Endodermal cell (in vitro differentiated cells): ENCODE measurements around the gene ANKRD36. TPM values are rescaled to one million over a fixed set of nuclear protein-coding genes. Genes with fewer than 3 reads are reported as not detected.
"Not testable (repeated sequence)": the region's sequence is repeated elsewhere in the genome, so short reads cannot be mapped to it uniquely, and the experiment has no call there.

ENCODE experiments used
- DNase-seq: peaks from one replicate; pipeline ENCODE4 v3.0.0-alpha.2; 2017
- H3K27ac ChIP-seq: 2 replicates; pipeline ENCODE4 v1.5.1; 2013; ENCODE audit warnings: mild to moderate bottlenecking, low read depth, low read length, moderate library complexity
- H3K27me3 ChIP-seq: 2 replicates; pipeline ENCODE4 v1.6.1; 2013; ENCODE audit warnings: mild to moderate bottlenecking, low read length, moderate library complexity; ENCODE audit not compliant: insufficient read depth, control insufficient read depth, poor library complexity, severe bottlenecking
- H3K36me3 ChIP-seq: 2 replicates; pipeline ENCODE4 v1.7.0; 2013; ENCODE audit warnings: mild to moderate bottlenecking, low read length, moderate library complexity; ENCODE audit not compliant: control insufficient read depth, insufficient read depth
- H3K4me1 ChIP-seq: one replicate; pipeline ENCODE4 v1.7.0; 2013; ENCODE audit warnings: low read length; ENCODE audit not compliant: control insufficient read depth, insufficient read depth
- H3K4me3 ChIP-seq: 2 replicates; pipeline ENCODE4 v1.5.1; 2013; ENCODE audit warnings: mild to moderate bottlenecking, low read length, moderate library complexity
- H3K9ac ChIP-seq: 2 replicates; pipeline ENCODE4 v1.6.1; 2013; ENCODE audit warnings: mild to moderate bottlenecking, low read length, moderate library complexity; ENCODE audit not compliant: poor library complexity, severe bottlenecking; ENCODE audit errors: extremely low read depth
- H3K9me3 ChIP-seq: 2 replicates; pipeline ENCODE4 v1.6.1; 2013; ENCODE audit warnings: mild to moderate bottlenecking, low read length, moderate library complexity; ENCODE audit not compliant: control insufficient read depth
- H3K27ac Mint-ChIP-seq: 2 replicates; pipeline ENCODE4 v1.8.0; 2020; ENCODE audit warnings: mixed read lengths
- H3K27me3 Mint-ChIP-seq: 2 replicates; pipeline ENCODE4 v1.8.0; 2021; ENCODE audit warnings: mild to moderate bottlenecking, mixed read lengths; ENCODE audit not compliant: insufficient read depth
- H3K36me3 Mint-ChIP-seq: 2 replicates; pipeline ENCODE4 v1.8.0; 2020; ENCODE audit warnings: low read depth, mixed read lengths
- H3K4me1 Mint-ChIP-seq: 2 replicates; pipeline ENCODE4 v1.8.0; 2020; ENCODE audit warnings: mixed read lengths
- H3K4me3 Mint-ChIP-seq: 2 replicates; pipeline ENCODE4 v1.8.0; 2020; ENCODE audit warnings: mild to moderate bottlenecking, moderate library complexity, mixed read lengths
- H3K9me3 Mint-ChIP-seq: 2 replicates; pipeline ENCODE4 v1.8.0; 2020; ENCODE audit warnings: mild to moderate bottlenecking, mixed read lengths
- CTCF ChIP-seq: fragments of 200-600 bp; sonication (generic); conservative IDR thresholded peaks from 2 replicates; pipeline ENCODE4 v1.5.0; 2021; ENCODE audit warnings: antibody characterized with exemption, mild to moderate bottlenecking
- WGBS, 2 experiments: methylation state at CpG; one replicate each; pipeline versions ENCODE4 v1.1.5 to v1.1.7; 2013; ENCODE audit warnings: missing lambda C conversion rate in 2 of 2, mixed read lengths in 1 of 2; ENCODE audit not compliant: insufficient coverage in 1 of 2, insufficient read length in 1 of 2; 5-methylcytosine and 5-hydroxymethylcytosine counted together
- total RNA-seq, 2 donors: library from RNA; stranded (reverse); fragmentation: NEBNext Ultra II Directional in 1 of 2; extraction: Animal tissue kit (Norgen Biotek cat#: 25700) in 1 of 2; gene quantifications; 2 replicates in 1 of 2; 3 replicates in 1 of 2; pipeline ENCODE4 v1.2.1, GENCODE V29; 2021

ANKRD36 gene
- total RNA-seq, 2 donors from 2014 or later, result 26.8 to 44.8 TPM

DNA sequence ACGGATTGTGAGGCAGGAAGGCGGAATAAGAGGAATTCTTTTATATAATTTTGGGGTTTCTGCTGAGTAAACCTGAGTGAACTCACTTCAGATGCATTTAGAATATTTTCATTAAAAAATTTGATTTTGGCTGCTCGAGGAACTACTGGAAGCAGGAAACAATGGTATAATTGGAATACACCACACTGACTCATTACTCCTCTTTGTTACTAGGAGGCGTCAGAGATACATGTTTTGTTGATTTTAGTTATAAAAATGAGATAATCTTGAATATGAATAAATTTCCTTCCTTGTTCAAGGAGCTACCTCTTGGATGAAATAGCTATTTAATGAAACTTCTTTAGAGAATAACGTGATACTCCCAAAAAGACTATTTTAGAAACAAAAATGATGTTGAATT is 97.4 kb downstream of the ANKRD36 start:
- Mint-ChIP-seq H3K27me3 (no peaks in the 10 kb centered on the region), H3K36me3 (peaks cover 13% of the 10 kb centered on the region), H3K9me3 (no peaks in the 10 kb centered on the region), H3K4me3 (no peak overlapping the region), H3K27ac (no peak overlapping the region), H3K4me1 (no peaks in the 10 kb centered on the region)
- no peaks in the 10 kb centered on the region for H3K27me3 ChIP-seq
- no peak overlapping the region for H3K27ac ChIP-seq
- WGBS, 2 experiments, result 92 to 93% methylated on average over 4 to 5 of the region's 5 CpGs
- TF ChIP-seq CTCF, result peak; percentile 22
- no peaks in the 10 kb centered on the region for H3K9me3 ChIP-seq
- no peak for DNase-seq
- no peak overlapping the region for H3K4me3 ChIP-seq
- peaks cover 35% of the 10 kb centered on the region for H3K36me3 ChIP-seq
- no peak overlapping the region for H3K9ac ChIP-seq
- no peaks in the 10 kb centered on the region for H3K4me1 ChIP-seq

GRCh38 chr2:97215025-97215424 is 102.1 kb downstream of the ANKRD36 start:
- not testable (repeated sequence) for H3K9me3 ChIP-seq, H3K4me3 ChIP-seq, H3K27ac ChIP-seq, H3K4me1 ChIP-seq, H3K27ac Mint-ChIP-seq, DNase-seq, H3K27me3 Mint-ChIP-seq, H3K9ac ChIP-seq, H3K4me3 Mint-ChIP-seq, H3K9me3 Mint-ChIP-seq, H3K27me3 ChIP-seq, H3K4me1 Mint-ChIP-seq
- peaks cover 20% of the 10 kb centered on the region for H3K36me3 Mint-ChIP-seq
- peaks cover 32% of the 10 kb centered on the region for H3K36me3 ChIP-seq
- no CpG with 5 or more reads among the region's 2 CpGs for WGBS, 2 experiments

DNA sequence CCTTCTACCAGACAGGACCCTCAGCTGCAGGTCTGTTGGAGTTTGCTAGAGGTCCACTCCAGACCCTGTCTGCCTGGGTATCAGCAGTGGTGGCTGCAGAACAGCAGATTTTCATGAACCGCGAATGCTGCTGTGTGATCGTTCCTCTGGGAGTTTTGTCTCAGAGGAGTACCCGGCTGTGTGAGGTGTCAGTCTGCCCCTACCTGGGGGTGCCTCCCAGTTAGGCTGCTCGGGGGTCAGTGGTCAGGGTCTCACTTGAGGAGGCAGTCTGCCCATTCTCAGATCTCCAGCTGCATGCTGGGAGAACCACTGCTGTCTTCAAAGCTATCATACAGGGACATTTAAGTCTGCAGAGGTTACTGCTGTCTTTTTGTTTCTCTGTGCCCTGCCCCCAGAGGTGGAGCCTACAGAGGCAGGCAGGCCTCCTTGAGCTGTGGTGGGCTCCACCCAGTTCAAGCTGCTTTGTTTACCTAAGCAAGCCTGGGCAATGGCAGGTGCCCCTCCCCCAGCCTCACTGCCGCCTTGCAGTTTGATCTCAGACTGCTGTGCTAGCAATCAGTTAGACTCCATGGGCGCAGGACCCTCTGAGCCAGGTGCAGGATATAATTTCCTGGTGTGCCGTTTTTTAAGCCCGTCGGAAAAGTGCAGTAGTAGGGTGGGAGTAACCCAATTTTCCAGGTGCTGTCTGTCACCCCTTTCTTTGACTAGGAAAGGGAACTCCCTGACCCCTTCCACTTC is 118.1 kb downstream of the ANKRD36 start:
- Mint-ChIP-seq H3K36me3 (peaks cover 36% of the 10 kb centered on the region), H3K9me3 (peaks cover 23% of the 10 kb centered on the region)
- not testable (repeated sequence) for H3K4me3 Mint-ChIP-seq, H3K9ac ChIP-seq, H3K27ac Mint-ChIP-seq, H3K27me3 ChIP-seq, H3K27me3 Mint-ChIP-seq, H3K27ac ChIP-seq, H3K4me1 ChIP-seq, H3K9me3 ChIP-seq, H3K4me1 Mint-ChIP-seq, DNase-seq
- 84 to 96% methylated on average over 3 to 10 of the region's 10 CpGs for WGBS, 2 experiments
- Histone ChIP-seq H3K4me3 (peak overlapping the region; percentile 69), H3K36me3 (peaks cover 11% of the 10 kb centered on the region)

GRCh38 chr2:97232981-97233380 is 120.0 kb downstream of the ANKRD36 start:
- no CpG with 5 or more reads among the region's 1 CpG for WGBS, 2 experiments

DNA sequence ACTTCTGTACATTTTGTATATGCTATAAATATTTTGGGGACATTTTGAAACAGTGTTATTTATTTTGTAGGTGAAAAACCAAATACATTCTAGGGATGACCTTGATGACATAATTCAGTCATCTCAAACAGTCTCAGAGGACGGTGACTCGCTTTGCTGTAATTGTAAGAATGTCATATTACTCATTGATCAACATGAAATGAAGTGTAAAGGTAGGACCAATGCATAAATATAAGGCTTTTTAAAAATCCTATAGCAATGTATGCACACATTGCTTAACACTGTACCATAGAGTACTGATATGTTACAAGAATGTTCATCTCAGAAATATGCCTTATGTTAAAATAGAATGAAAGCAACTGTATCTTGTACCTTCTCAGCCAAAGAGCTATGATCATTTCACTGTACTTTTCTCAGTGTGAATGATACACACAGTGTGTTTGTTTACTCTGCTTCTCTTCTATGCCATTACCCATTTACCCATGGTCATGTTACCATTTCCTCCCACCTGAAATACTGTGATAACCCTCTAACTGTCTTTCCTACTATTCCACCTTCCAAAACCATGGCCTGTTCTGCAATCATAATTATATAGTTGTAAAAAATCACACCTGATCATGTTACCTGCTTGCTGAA is 120.8 kb downstream of the ANKRD36 start:
- H3K4me1 ChIP-seq, H3K27ac Mint-ChIP-seq, H3K27me3 ChIP-seq, H3K4me3 Mint-ChIP-seq, H3K4me3 ChIP-seq, H3K27ac ChIP-seq, H3K9ac ChIP-seq, H3K9me3 ChIP-seq, H3K27me3 Mint-ChIP-seq, DNase-seq, H3K4me1 Mint-ChIP-seq: not testable (repeated sequence)
- H3K9me3 Mint-ChIP-seq, result peaks cover 14% of the 10 kb centered on the region
- peaks cover 19% of the 10 kb centered on the region for H3K36me3 Mint-ChIP-seq
- no CpG with 5 or more reads among the region's 2 CpGs for WGBS, 2 experiments
- H3K36me3 ChIP-seq, result peaks cover 11% of the 10 kb centered on the region

More at GRCh38 chr2:97232981-97233380, 120.0 kb downstream of the ANKRD36 start:
- DNase-seq, H3K27ac Mint-ChIP-seq, H3K4me3 Mint-ChIP-seq, H3K4me1 Mint-ChIP-seq, H3K4me1 ChIP-seq, H3K27me3 Mint-ChIP-seq, H3K27ac ChIP-seq, H3K9ac ChIP-seq, H3K9me3 ChIP-seq, H3K4me3 ChIP-seq, H3K27me3 ChIP-seq: not testable (repeated sequence)
- H3K36me3 ChIP-seq, result peaks cover 11% of the 10 kb centered on the region
- Mint-ChIP-seq H3K36me3 (peaks cover 23% of the 10 kb centered on the region), H3K9me3 (peaks cover 15% of the 10 kb centered on the region)

DNA sequence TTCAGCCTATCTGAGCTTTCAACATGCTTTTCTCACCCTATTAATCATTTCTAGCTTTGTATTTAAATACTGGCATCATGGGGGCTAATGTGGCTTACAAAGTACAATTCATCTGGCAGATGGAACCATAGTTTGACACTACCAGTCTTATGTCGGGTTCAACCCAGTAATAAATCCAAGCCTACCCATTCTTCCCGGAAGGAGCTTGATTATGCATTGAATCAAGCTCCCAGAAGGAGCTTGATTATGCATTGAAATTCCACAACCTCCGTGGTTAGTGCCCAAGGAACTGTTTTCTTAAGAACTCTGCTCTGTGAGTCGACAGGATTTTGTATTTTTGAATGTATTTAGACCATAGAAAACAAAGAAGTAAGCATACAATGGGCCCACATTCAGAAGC is 148.2 kb downstream of the ANKRD36 start:
- not testable (repeated sequence) for H3K4me3 Mint-ChIP-seq, H3K4me1 Mint-ChIP-seq, H3K36me3 Mint-ChIP-seq, DNase-seq, H3K27ac Mint-ChIP-seq, H3K27me3 Mint-ChIP-seq, H3K9ac ChIP-seq, H3K36me3 ChIP-seq, H3K27me3 ChIP-seq, H3K27ac ChIP-seq, H3K4me3 ChIP-seq, H3K4me1 ChIP-seq, H3K9me3 Mint-ChIP-seq, H3K9me3 ChIP-seq
- 86 to 100% methylated on average over 1 to 3 of the region's 4 CpGs for WGBS, 2 experiments
